HUDEP-2 (cell line): Measurements from ENCODE around the gene DTD1.
A peak's percentile ranks its signal among the peaks of the same experiment; 100 is the strongest.
"Not testable (repeated sequence)": the region's sequence is repeated elsewhere in the genome, so short reads cannot be mapped to it uniquely, and the experiment has no call there.

ENCODE experiments used
- DNase-seq, 76 experiments: peaks; one replicate each; lab custom pipeline; 2025; ENCODE audit not compliant: unreplicated experiment in 76 of 76; lab: John Stamatoyannopoulos, UW

DTD1 gene

DNA sequence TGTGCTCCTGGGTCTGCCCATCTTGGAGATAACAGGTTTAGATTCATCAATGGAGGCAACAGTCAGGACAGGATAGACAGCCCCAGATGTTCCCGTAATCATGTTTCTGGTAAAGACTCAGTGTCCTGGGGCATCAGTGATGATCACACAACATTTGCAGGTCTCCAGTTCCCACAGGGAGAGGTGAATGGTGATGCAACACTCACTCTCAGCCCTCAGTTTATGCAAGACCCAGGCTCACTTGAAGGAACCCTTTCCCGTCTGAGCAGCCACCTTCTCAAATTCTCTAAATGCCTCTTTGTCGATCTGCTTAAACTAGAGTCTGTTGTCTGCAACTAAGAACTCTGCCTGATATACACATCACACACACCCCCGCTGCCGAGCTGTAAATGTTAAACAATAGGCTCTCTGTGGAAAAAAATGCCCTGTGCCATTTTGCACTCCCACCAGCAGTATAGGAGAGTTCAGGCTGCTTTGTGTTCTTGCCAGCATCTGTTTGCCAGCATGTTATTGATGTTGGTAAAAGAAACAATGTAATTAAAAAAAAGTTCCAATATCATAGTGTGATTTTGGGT, 195.6 kb downstream of the DTD1 start:
- no peak for DNase-seq

DNA sequence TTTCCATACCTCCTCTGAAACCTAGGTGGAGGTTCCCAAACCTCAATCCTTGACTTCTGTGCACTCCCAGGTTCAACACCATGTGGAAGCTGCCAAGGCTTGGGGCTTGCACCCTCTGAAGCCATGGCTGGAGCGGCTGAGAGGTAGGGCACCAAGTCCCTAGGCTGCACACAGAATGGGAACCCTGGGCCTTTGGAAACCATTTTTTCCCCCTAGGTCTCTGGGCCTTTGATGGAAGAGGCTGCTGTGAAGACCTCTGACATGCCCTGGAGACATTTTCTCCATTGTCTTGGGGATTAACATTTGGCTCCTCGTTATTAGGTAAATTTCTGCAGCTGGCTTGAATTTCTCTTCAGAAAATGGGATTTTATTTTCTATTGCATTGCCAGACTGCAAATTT, 199.2 kb downstream of the DTD1 start:
- DNase-seq, result not testable (repeated sequence)

DNA sequence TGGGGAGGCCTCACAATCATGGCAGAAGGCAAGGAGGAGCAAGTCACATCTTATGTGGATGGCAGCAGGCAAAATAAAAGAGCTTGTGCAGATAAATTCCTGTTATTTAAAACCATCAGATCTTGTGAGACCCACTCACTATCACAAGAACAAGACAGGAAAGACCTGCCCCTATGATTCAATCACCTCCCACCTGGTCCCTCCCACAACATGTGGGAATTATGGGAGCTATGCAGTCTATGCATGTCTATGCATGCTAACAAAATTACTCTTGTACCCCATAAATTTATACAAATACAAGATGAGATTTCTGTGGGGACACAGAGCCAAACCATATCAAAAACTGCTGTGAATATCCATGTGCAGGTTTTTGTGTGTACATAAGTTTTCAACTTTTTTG, 200.2 kb downstream of the DTD1 start:
- DNase-seq, result no peak

DNA sequence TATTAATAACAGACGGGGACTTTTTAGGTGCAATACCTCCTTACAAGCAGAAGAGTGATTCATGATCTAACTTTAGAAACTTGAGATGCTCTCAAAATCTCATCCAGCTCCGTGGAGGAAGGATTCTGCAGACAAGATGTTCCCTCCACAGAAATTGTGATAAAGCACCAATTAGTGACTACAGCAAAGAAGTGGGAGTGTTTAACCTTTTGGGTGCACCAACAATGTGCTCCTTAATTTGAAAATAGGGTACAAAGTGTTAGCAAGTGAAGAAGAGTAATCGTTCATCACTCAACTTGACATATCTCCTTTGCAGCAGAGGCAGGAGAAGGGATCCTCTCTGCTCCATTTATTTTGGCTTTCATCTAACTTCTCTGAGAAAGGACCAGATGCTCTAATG, 202.9 kb downstream of the DTD1 start:
- no peak for DNase-seq

DNA sequence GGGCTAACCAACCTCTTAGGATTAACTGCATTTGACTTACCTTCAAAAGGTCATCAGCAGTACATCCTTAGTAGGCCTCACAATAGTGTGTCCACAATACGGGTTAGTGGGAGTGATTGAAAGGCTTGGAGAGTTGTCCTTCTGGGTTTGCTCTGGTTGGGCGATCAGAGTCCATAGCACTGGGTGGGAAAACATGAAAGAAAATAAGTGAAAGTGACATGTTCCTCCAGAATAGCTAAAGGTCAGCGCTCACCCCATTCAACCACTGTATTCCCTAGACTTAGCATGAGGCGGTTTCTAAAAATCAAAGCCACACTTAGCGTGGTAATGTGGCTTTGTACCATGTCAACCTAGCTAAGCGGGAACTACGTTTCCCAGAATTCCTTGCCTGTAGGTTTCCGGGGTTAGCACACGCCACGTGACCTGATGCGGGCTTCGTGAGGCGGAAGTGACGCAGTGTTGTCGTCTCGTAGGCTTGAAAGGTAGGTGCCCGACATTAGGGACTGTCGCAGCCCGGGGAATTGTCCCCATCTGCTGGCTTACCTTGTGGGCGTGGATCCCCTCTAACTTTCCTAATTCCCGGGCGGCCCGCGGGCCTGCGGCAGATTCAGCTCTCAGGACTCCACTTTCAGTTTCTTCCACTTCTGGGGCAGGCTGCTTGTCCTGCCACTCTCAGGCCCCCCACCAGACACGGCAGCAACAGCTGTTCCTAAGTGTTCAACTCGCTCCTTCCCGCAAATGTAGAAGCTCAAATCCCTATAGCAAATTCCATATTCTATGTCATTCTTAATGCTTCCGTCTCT, 206.0 kb downstream of the DTD1 start:
- peak in 74 of 76 experiments; percentile 8 to 88 (median 68) for DNase-seq

DNA sequence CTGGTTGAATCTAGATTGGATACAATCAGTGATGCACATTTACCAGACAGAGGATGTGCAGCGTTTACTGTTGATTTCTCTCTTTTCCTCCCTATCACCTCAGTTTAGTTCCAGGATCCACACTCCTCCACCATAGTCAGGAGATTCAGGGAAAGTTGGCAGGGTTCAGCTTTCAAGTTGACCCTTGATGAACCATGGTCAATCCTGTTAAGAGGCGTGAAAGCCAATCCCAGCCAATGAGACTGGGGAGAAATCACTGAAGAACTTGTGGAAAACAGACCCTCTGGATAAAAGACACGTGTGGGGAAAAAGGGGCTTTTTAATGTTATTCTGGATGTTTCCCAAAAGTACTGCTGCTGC, 206.6 kb downstream of the DTD1 start:
- no peak for DNase-seq

DNA sequence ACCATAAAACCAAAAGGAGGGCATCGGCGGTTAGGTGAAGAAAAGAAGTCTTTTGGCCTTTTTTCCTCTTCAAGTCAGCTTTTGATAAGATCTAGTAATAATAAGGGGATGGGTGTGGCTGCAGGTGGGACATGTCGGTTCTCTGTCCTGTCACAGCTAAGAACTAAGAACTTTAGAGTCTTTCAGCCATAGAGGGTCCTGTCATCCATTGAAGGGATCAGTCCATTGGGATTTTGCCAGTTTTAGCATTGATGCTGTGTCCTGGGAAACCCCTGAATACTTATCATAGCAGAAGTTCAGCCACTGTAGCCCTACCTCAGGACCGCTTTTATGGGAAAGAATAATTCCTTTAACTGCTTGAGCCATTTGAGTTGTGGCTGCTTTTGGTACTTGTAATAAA, 207.5 kb downstream of the DTD1 start:
- no peak for DNase-seq

DNA sequence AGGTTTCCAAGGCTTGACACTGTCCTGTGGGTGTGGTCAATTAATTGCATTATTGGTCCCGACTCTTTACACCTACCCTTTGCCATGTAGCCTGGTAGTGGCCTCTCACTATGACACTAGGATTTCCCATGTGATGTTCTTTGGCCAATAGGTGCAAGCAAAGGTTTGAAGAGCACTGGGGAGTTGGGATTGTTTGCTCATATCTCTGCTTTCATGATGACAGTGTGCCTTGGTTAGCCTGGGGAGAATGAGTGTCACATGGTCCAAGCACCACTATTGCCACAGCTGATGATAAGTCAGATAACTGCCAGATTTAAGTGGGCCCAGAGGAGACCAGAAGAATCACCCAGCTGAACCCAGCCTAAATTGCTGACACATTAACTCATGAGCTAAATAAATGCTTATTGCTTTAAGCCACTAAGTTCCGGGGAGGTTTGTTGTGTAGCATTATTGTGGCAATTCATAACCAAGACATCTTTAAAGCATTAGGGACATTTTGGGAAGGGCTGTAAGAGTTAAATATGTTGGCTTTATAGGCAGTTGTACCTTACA, 208.5 kb downstream of the DTD1 start:
- no peak for DNase-seq

DNA sequence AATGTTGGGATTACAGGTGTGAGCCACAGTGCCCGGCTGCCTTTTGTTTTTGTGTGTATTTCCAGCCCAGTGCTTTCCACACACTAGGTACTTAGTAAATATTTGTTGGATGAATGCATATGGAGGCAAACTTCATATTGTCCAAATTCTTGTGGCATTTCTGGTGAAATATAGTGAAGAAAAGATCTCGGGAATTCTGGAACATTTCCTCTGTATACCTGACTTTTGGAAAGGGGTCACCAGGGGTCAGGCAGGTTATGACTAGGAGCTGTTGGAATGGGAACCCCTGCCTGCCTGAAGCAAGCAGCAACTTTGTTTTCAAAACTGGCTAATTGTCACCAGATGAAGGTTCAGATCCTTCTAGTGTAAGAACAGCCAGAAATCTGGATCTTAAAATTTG, 213.7 kb downstream of the DTD1 start:
- no peak for DNase-seq

DNA sequence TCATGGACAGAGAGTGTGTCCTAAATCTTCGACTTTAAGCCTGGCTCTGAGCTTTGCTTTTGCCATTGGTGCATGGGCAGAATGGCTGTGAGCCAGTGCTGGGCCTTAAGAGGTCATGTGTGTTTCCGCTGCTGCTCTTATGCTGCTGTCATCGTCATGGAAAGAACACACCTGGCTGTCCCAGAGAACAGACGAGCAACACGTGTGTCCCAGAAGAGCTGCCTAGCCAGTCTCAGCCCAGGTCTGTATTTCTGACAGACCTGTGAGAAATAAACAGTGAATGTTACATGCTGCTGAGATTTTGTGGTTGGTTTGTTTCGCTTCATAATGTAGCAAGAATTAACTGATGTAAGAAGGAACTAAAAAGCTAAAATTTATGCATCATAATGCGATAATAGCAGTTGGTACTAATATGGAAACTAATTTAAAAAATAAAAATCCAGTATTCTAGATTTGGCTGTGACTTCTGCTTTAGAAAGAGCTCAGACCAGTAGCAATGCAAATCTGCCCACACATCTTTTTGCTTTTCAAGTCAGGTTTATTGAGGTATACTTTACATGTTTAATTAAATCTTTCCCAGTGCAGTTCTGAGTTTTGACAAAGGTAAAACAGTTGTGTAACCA, 214.3 kb downstream of the DTD1 start:
- DNase-seq, result no peak

DNA sequence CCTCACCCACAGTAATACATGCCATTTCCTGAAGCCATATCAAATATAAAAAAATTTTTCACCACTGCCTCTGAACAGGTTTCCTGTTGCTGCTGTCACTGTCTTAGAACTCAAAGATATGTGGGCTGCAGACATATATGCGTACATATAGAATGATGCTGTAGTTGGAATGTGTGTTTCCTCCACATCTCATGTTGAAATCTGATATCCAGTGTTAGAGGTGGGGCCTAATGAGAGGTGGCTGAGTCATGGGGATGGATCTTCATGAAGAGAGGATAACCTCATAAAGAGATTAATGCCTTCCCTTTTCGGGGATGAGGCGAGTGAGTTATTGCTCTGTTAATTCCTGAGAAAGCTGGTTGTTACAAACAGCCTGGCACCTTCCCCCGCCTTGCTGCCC, 218.0 kb downstream of the DTD1 start:
- DNase-seq, result no peak

DNA sequence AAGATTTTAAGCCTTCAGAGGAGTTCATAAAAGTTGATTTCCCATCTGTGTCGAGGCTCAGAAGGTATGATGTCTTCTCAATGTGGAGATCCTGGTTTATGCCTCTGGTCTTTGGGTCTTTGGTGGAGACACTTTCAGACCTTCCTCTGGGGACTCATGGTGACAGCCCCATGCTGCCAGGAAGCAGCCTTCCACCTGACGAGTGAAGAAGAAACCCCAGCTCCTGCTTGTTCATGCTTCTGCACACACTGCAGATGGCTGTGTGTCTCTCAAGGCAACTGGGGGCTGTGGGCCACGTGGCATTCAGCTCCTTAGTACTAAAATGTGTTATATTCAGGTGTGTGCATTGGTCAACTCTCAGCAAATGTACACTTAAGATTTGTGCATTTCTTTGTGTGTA, 220.9 kb downstream of the DTD1 start:
- no peak for DNase-seq

DNA sequence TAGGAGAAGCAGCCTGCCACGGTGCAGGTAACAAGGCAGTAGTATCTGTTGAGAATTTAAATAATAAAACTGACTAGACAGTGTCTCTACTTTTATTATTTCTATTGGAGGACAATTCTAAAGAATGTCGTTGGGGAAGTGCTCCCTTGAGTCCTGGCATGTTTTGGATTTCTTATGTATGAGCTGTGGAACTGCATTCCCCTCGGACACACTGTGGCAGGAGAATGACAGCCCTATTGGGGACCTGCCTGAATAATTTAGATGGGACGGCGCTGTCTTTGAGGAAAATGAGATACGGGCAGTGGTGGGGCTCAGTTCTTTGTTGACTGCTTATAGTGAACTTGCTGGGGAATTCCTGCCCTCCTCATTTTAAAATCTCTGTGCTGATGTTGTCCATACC, 223.3 kb downstream of the DTD1 start:
- no peak for DNase-seq

DNA sequence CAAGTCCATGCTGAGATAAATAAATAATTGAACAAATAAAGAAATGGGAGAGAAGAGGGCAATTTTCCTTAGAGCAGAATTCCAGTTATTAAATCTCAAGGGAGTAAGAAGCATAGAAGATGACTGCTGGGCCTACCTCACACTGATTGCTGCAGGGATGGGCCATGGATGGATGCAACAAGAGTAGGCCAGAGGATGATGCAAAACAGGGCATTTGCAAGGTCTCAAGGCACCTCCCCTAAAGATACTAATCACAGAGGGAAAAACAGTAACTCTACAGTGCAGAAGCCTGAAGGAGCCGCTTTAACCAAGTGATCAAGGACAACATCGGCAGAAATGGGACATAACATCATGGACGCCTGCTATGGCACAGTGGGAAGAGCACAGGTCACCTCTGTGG, 224.1 kb downstream of the DTD1 start:
- no peak for DNase-seq

DNA sequence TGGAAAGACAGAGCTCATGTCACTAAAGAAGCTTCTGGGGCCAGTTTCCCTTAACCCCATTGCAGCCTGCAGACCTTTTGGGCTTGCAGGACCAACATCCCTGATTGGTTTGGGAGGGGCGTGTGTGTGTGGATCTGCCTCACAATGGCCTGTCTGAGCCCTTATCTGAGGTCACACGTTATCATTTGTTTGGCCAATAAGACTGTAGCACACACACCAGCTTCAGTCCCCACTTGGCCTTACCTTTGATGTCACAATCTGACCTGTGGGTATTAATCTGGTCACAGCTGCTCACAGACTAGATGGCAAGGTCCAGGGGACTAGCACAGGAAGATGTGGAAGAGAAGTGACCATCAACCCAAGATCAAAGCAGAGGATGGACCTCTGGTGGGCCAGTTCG, 225.6 kb downstream of the DTD1 start, which contains the start of gene SCP2D1:
SCP2D1 (plus strand) TSS at position 301 of the 400 bp plus-strand sequence; CDS start at position 334, 33 bp downstream.
- no peak for DNase-seq

DNA sequence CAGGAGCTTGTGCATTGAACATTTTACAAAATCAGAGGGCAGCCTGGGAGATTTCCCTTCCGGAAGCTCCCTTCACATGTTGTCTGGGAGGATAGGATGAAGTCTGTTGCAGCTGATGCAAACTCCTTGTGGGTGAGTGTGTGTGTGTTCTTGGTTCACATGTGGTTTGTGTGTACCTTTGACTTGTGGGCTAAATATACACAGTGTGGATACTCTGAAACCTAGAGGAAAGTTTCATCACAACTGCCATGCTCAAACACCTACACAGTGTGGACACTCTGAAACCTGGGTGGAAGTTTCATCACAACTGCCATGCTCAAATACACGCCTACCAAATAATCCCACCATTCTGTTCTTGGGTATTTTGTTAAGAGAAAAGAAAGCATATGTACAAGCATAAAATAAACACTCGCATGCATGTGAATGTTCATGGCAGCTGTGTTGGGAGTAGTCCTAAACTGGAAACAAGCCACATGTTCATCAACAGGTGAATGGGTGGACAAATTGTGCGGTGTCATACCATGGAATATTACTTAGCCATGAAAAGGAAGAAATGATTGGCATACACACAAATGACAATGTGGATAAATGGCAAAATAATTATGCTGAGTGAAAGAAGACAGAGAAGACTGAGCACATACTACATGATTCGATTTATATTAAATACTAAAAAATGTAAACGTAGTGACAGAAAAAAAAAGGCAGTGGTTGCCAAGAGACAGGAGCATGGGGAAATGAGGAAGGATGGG, 227.5 kb downstream of the DTD1 start:
- DNase-seq, result no peak
